Measurements from ENCODE around the gene ARHGAP15.

Gene ARHGAP15

DNA sequence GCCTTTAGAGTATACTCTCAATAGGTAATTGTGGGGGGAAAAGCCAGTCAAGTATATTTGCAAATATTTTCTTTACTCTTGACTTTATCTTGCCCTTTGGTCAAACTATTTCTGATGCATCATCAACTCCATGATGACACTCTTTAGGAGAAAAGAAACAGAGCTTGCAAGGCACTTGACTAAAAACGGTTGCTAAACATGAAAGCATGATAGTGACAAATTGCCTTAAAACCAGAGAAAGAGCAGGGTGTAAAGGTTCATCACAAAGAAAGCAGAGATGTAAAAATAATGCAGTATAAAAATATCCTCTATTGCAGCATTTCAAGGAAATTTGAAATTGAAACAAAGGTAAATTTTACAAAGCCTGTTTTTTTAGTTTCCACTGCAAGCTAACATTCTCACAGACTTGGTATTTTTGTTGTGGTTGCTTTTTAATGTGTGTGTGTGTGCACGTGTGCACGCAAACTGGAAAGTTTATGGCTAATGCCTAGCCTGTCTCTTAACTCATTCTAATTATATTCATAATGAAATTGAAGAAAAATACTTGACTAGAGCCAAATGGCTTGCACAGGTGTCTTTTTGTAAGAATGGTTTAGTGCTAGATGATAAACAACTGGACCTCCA is 503.6 kb downstream of the ARHGAP15 start:
- Histone ChIP-seq H2BK5ac (ENCODE audit: low read depth, low read length, poor library complexity) (no peak overlapping the region), H2BK12ac (ENCODE audit: low read length) (no peak overlapping the region), H3K18ac (ENCODE audit: low read length) (no peak overlapping the region), H3K14ac (ENCODE audit: low read length) (no peak overlapping the region), H2AFZ (ENCODE audit: insufficient read depth, low read length, poor library complexity) (no peak overlapping the region), H2AK5ac (ENCODE audit: low read length) (no peak overlapping the region), H3K27ac (ENCODE audit: low read depth, low read length) (no peak overlapping the region), H3K4ac (ENCODE audit: low read depth, low read length) (no peak overlapping the region), H3K9me3 (ENCODE audit: insufficient read depth, low read depth, low read length) (no peaks in the 10 kb centered on the region), H3K79me2 (ENCODE audit: control insufficient read depth, insufficient read depth, low read length, poor library complexity) (no peaks in the 10 kb centered on the region), H4K8ac (ENCODE audit: low read depth, low read length) (no peak overlapping the region), H3K9ac (ENCODE audit: low read length) (no peak overlapping the region), H3K4me3 (ENCODE audit: low read depth, low read length) (no peak overlapping the region), H4K12ac (ENCODE audit: low read depth, low read length) (no peak overlapping the region), H3K27me3 (ENCODE audit: insufficient read depth, low read length) (no peaks in the 10 kb centered on the region), H3K79me1 (ENCODE audit: low read length) (no peaks in the 10 kb centered on the region), H3K23ac (ENCODE audit: low read length) (no peak overlapping the region), H3K4me2 (ENCODE audit: low read length) (no peak overlapping the region), H3K36me3 (ENCODE audit: control insufficient read depth in 1 of 2, insufficient read depth in 2 of 2, low read length in 2 of 2) (no peaks in the 10 kb centered on the region), H4K91ac (ENCODE audit: low read depth, low read length) (no peak overlapping the region), H2BK120ac (ENCODE audit: insufficient read depth, low read length, poor library complexity) (no peak overlapping the region), H3K4me1 (ENCODE audit: control insufficient read depth in 1 of 2, insufficient read depth in 2 of 2, low read length in 2 of 2) (no peaks in the 10 kb centered on the region)
- no peak for DNase-seq
- WGBS (ENCODE audit: extremely low coverage, insufficient coverage, insufficient read length), result no CpG with 5 or more reads among the region's 3 CpGs

DNA sequence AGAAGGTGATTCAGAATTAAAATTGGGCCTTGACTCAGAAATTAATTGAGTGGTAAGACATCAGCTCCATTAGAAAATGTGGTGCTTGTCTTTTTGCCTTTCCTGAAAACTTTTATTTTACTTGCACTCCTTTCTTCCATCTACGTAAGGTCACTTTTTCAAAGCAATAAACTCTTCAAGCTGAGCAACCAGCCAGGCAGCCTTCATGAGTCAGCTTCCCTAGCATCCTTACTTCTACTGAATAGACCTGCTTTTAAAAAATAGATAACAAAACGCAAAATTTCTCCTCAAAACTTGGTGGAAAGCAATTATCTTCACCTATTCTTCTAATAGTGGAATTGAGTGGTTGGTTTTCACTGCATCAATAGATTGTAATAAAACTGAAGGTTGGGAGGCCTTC is 504.2 kb downstream of the ARHGAP15 start:
- Histone ChIP-seq H3K9ac (ENCODE audit: low read length) (no peak overlapping the region), H3K27me3 (ENCODE audit: insufficient read depth, low read length) (no peaks in the 10 kb centered on the region), H3K14ac (ENCODE audit: low read length) (no peak overlapping the region), H4K12ac (ENCODE audit: low read depth, low read length) (no peak overlapping the region), H3K79me1 (ENCODE audit: low read length) (no peaks in the 10 kb centered on the region), H2BK120ac (ENCODE audit: insufficient read depth, low read length, poor library complexity) (no peak overlapping the region), H3K23ac (ENCODE audit: low read length) (no peak overlapping the region), H2BK12ac (ENCODE audit: low read length) (no peak overlapping the region), H2BK5ac (ENCODE audit: low read depth, low read length, poor library complexity) (no peak overlapping the region), H3K4ac (ENCODE audit: low read depth, low read length) (no peak overlapping the region), H3K4me1 (ENCODE audit: control insufficient read depth in 1 of 2, insufficient read depth in 2 of 2, low read length in 2 of 2) (no peaks in the 10 kb centered on the region), H2AK5ac (ENCODE audit: low read length) (no peak overlapping the region), H3K18ac (ENCODE audit: low read length) (no peak overlapping the region), H3K4me2 (ENCODE audit: low read length) (no peak overlapping the region), H4K91ac (ENCODE audit: low read depth, low read length) (no peak overlapping the region), H3K79me2 (ENCODE audit: control insufficient read depth, insufficient read depth, low read length, poor library complexity) (no peaks in the 10 kb centered on the region), H3K4me3 (ENCODE audit: low read depth, low read length) (no peak overlapping the region), H3K27ac (ENCODE audit: low read depth, low read length) (no peak overlapping the region), H2AFZ (ENCODE audit: insufficient read depth, low read length, poor library complexity) (no peak overlapping the region), H3K36me3 (ENCODE audit: control insufficient read depth in 1 of 2, insufficient read depth in 2 of 2, low read length in 2 of 2) (no peaks in the 10 kb centered on the region), H3K9me3 (ENCODE audit: insufficient read depth, low read depth, low read length) (no peaks in the 10 kb centered on the region), H4K8ac (ENCODE audit: low read depth, low read length) (no peak overlapping the region)
- WGBS (ENCODE audit: extremely low coverage, insufficient coverage, insufficient read length), result no CpG with 5 or more reads among the region's 2 CpGs
- DNase-seq, result no peak

DNA sequence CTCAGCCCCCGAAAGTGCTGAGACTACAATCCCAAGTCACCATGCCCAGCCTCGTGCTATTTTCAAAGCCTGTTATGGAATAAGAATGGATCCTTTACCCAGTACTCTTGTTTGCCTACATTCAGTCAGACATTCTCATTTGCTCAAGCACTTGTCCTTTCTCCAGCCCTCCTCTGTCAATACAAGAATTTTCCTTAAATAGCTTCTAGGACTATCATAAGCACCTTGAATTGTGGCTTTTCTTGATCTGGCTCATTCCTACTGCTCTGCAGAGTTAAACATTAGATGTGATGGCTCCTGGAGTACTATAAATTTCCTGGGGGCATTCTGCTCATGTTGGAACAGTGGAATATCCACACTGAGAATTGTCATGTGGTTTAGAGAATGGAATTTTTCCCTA is 506.1 kb downstream of the ARHGAP15 start:
- no peak overlapping the region for H2AFZ ChIP-seq (ENCODE audit: insufficient read depth, low read length, poor library complexity)
- no peaks in the 10 kb centered on the region for H3K27me3 ChIP-seq (ENCODE audit: insufficient read depth, low read length)
- H4K8ac ChIP-seq (ENCODE audit: low read depth, low read length), result no peak overlapping the region
- no peak overlapping the region for H3K4me2 ChIP-seq (ENCODE audit: low read length)
- H2BK5ac ChIP-seq (ENCODE audit: low read depth, low read length, poor library complexity), result no peak overlapping the region
- H3K9me3 ChIP-seq (ENCODE audit: insufficient read depth, low read depth, low read length), result no peaks in the 10 kb centered on the region
- H3K36me3 ChIP-seq (ENCODE audit: control insufficient read depth in 1 of 2, insufficient read depth in 2 of 2, low read length in 2 of 2), result no peaks in the 10 kb centered on the region
- no peak overlapping the region for H2AK5ac ChIP-seq (ENCODE audit: low read length)
- no peak overlapping the region for H3K23ac ChIP-seq (ENCODE audit: low read length)
- no peak overlapping the region for H2BK120ac ChIP-seq (ENCODE audit: insufficient read depth, low read length, poor library complexity)
- DNase-seq, result no peak
- no peak overlapping the region for H3K4ac ChIP-seq (ENCODE audit: low read depth, low read length)
- no peaks in the 10 kb centered on the region for H3K79me2 ChIP-seq (ENCODE audit: control insufficient read depth, insufficient read depth, low read length, poor library complexity)
- H3K27ac ChIP-seq (ENCODE audit: low read depth, low read length), result no peak overlapping the region
- H3K79me1 ChIP-seq (ENCODE audit: low read length), result no peaks in the 10 kb centered on the region
- H3K4me3 ChIP-seq (ENCODE audit: low read depth, low read length), result no peak overlapping the region
- no CpG with 5 or more reads among the region's 2 CpGs for WGBS (ENCODE audit: extremely low coverage, insufficient coverage, insufficient read length)
- no peak overlapping the region for H2BK12ac ChIP-seq (ENCODE audit: low read length)
- no peak overlapping the region for H4K12ac ChIP-seq (ENCODE audit: low read depth, low read length)
- no peak overlapping the region for H3K14ac ChIP-seq (ENCODE audit: low read length)
- no peak overlapping the region for H3K9ac ChIP-seq (ENCODE audit: low read length)
- no peaks in the 10 kb centered on the region for H3K4me1 ChIP-seq (ENCODE audit: control insufficient read depth in 1 of 2, insufficient read depth in 2 of 2, low read length in 2 of 2)
- H3K18ac ChIP-seq (ENCODE audit: low read length), result no peak overlapping the region
- H4K91ac ChIP-seq (ENCODE audit: low read depth, low read length), result no peak overlapping the region

DNA sequence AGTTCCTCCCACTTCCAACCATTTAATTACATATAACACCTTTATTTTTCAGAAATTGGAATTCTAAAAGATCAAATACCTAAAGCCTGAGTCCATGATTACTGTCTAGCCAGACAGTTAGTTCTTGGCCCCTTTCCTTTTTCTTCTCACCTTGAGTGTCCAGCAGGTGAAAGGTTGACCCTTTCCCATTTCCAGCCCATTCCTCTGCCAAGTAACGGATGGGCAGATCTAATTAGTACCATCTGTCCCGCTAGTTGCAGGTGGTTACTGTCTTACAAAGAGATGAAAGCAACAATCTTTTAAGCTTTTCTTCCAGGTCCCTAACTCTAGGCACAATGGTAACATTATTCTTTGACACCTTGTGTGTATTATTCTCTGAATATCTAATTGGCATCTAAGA is 506.7 kb downstream of the ARHGAP15 start:
- Histone ChIP-seq H4K8ac (ENCODE audit: low read depth, low read length) (no peak overlapping the region), H2AFZ (ENCODE audit: insufficient read depth, low read length, poor library complexity) (no peak overlapping the region), H3K9me3 (ENCODE audit: insufficient read depth, low read depth, low read length) (no peaks in the 10 kb centered on the region), H3K14ac (ENCODE audit: low read length) (no peak overlapping the region), H3K27me3 (ENCODE audit: insufficient read depth, low read length) (no peaks in the 10 kb centered on the region), H2BK5ac (ENCODE audit: low read depth, low read length, poor library complexity) (no peak overlapping the region), H3K18ac (ENCODE audit: low read length) (no peak overlapping the region), H4K91ac (ENCODE audit: low read depth, low read length) (no peak overlapping the region), H2AK5ac (ENCODE audit: low read length) (no peak overlapping the region), H3K4me2 (ENCODE audit: low read length) (no peak overlapping the region), H3K27ac (ENCODE audit: low read depth, low read length) (no peak overlapping the region), H3K23ac (ENCODE audit: low read length) (no peak overlapping the region), H3K36me3 (ENCODE audit: control insufficient read depth in 1 of 2, insufficient read depth in 2 of 2, low read length in 2 of 2) (no peaks in the 10 kb centered on the region), H3K4me3 (ENCODE audit: low read depth, low read length) (no peak overlapping the region), H3K4me1 (ENCODE audit: control insufficient read depth in 1 of 2, insufficient read depth in 2 of 2, low read length in 2 of 2) (no peaks in the 10 kb centered on the region), H3K4ac (ENCODE audit: low read depth, low read length) (no peak overlapping the region), H2BK12ac (ENCODE audit: low read length) (no peak overlapping the region), H3K79me1 (ENCODE audit: low read length) (no peaks in the 10 kb centered on the region), H3K79me2 (ENCODE audit: control insufficient read depth, insufficient read depth, low read length, poor library complexity) (no peaks in the 10 kb centered on the region), H3K9ac (ENCODE audit: low read length) (no peak overlapping the region), H2BK120ac (ENCODE audit: insufficient read depth, low read length, poor library complexity) (no peak overlapping the region), H4K12ac (ENCODE audit: low read depth, low read length) (no peak overlapping the region)
- no CpG with 5 or more reads among the region's 2 CpGs for WGBS (ENCODE audit: extremely low coverage, insufficient coverage, insufficient read length)
- no peak for DNase-seq

Data from trophoblast cell (in vitro differentiated cells and primary cell).